SK-N-SH (cell line): Measurements from ENCODE around the gene PBX2. TPM values are rescaled to one million over a fixed set of nuclear protein-coding genes. Genes with fewer than 3 reads are reported as not detected.

ENCODE experiments used
- CTCF ChIA-PET: fragments of 300-600, 350-600 bp; formaldehyde crosslinking; extraction: SDS; loops from one replicate; lab custom pipeline; 2021; lab: Yijun Ruan, JAX
- POLR2A ChIA-PET: fragments of 350-600 bp; sonication (Branson Sonifier 250); formaldehyde crosslinking; extraction: SDS; loops from one replicate; lab custom pipeline; 2020; ENCODE audit warnings: antibody characterized with exemption, inconsistent platforms; lab: Yijun Ruan, JAX
- DNase-seq: peaks from one replicate; pipeline ENCODE4 v3.0.0; 2012
- H2AFZ ChIP-seq: fragments of 200-600 bp; sonication (generic); 2 replicates; pipeline ENCODE4 v1.8.1; 2016; ENCODE audit warnings: antibody characterized with exemption, mild to moderate bottlenecking, low read depth
- H3F3A ChIP-seq: fragments of 200-600 bp; sonication (generic); replicated peaks from 2 replicates; pipeline ENCODE3; 2016; ENCODE audit warnings: antibody characterized with exemption, mild to moderate bottlenecking; ENCODE audit not compliant: insufficient read depth
- H3K27ac ChIP-seq, 2 experiments: fragments of 200-500 bp in 1 of 2; fragments of 200-600 bp in 1 of 2; sonication (Bioruptor generic) in 1 of 2; sonication (generic), shearing (Covaris generic) in 1 of 2; 2 replicates each; pipeline versions ENCODE4 v1.5.1 to v1.6.1; 2014 to 2016; ENCODE audit warnings: low read depth in 2 of 2, inconsistent platforms in 1 of 2, low read length in 1 of 2, mild to moderate bottlenecking in 1 of 2, mixed read lengths in 1 of 2
- H3K27me3 ChIP-seq: fragments of 200-600 bp; sonication (generic), shearing (Covaris generic); 2 replicates; pipeline ENCODE4 v1.6.1; 2016; ENCODE audit warnings: mixed run types; ENCODE audit not compliant: insufficient read depth
- H3K36me3 ChIP-seq, 2 experiments: fragments of 200-500 bp in 1 of 2; fragments of 200-600 bp in 1 of 2; sonication (Bioruptor generic) in 1 of 2; sonication (generic) in 1 of 2; replicated peaks in 1 of 2; 2 replicates each; pipeline versions ENCODE3 to v1.5.1; 2014 to 2016; ENCODE audit warnings: low read length in 1 of 2, mild to moderate bottlenecking in 1 of 2; ENCODE audit not compliant: insufficient read depth in 2 of 2, control insufficient read depth in 1 of 2
- H3K4me1 ChIP-seq, 2 experiments: fragments of 200-500 bp in 1 of 2; fragments of 200-600 bp in 1 of 2; sonication (Bioruptor generic) in 1 of 2; sonication (generic), shearing (Covaris generic) in 1 of 2; 2 replicates each; pipeline versions ENCODE4 v1.5.1 to v1.6.1; 2014 to 2016; ENCODE audit warnings: low read depth in 1 of 2, low read length in 1 of 2, mixed run types in 1 of 2; ENCODE audit not compliant: insufficient read depth in 2 of 2, control insufficient read depth in 1 of 2
- H3K4me2 ChIP-seq: fragments of 200-600 bp; sonication (generic), shearing (Covaris generic); 2 replicates; pipeline ENCODE4 v1.6.1; 2017; ENCODE audit warnings: mixed run types
- H3K4me3 ChIP-seq, 2 experiments: fragments of 200-500 bp in 1 of 2; fragments of 200-600 bp in 1 of 2; sonication (Bioruptor generic) in 1 of 2; sonication (generic), shearing (Covaris generic) in 1 of 2; 2 replicates each; pipeline versions ENCODE4 v1.5.1 to v1.8.1; 2014 to 2016; ENCODE audit warnings: low read depth in 2 of 2, inconsistent platforms in 1 of 2, low read length in 1 of 2, mild to moderate bottlenecking in 1 of 2, mixed read lengths in 1 of 2, moderate library complexity in 1 of 2
- H3K79me2 ChIP-seq: fragments of 200-600 bp; sonication (generic); 2 replicates; pipeline ENCODE4 v1.8.1; 2017; ENCODE audit warnings: mild to moderate bottlenecking; ENCODE audit not compliant: insufficient read depth
- H3K9ac ChIP-seq: fragments of 200-600 bp; sonication (generic); 2 replicates; pipeline ENCODE4 v1.6.1; 2017; ENCODE audit warnings: mixed run types
- H3K9me2 ChIP-seq: fragments of 200-600 bp; sonication (generic); 2 replicates; pipeline ENCODE4 v1.6.1; 2017; ENCODE audit warnings: mixed run types
- H3K9me3 ChIP-seq: fragments of 200-600 bp; sonication (generic); 2 replicates; pipeline ENCODE4 v1.6.1; 2017; ENCODE audit warnings: mixed run types, mild to moderate bottlenecking, moderate library complexity
- H4K20me1 ChIP-seq: fragments of 200-600 bp; sonication (generic); 2 replicates; pipeline ENCODE4 v1.6.1; 2017; ENCODE audit warnings: mild to moderate bottlenecking, mixed run types; ENCODE audit not compliant: insufficient read depth
- FOSL2 ChIP-seq: IDR thresholded peaks from 2 replicates; pipeline ENCODE4 v1.4.0; 2012; ENCODE audit warnings: low read depth, mild to moderate bottlenecking, moderate library complexity, borderline replicate concordance
- FOXM1 ChIP-seq: IDR thresholded peaks from 2 replicates; pipeline ENCODE4 v1.4.0; 2012; ENCODE audit warnings: low read depth, mild to moderate bottlenecking
- GATA2 ChIP-seq: sonication (generic); formaldehyde crosslinking; IDR thresholded peaks from 2 replicates; pipeline ENCODE4 v1.5.0; 2020; ENCODE audit warnings: mild to moderate bottlenecking, missing genetic modification reagents
- JUND ChIP-seq: IDR thresholded peaks from 2 replicates; pipeline ENCODE4 v1.4.0; 2012
- MEF2A ChIP-seq: IDR thresholded peaks from 2 replicates; pipeline ENCODE4 v1.4.0; 2012; ENCODE audit warnings: low read depth, borderline replicate concordance
- MXI1 ChIP-seq: IDR thresholded peaks from 2 replicates; pipeline ENCODE4 v1.6.1; 2012; ENCODE audit warnings: mild to moderate bottlenecking, low read depth, low read length, improper control_type of control experiment
- NFIC ChIP-seq: IDR thresholded peaks from 2 replicates; pipeline ENCODE4 v1.4.0; 2012; ENCODE audit warnings: borderline replicate concordance
- NRF1 ChIP-seq: IDR thresholded peaks from 2 replicates; pipeline ENCODE4 v1.6.1; 2012; ENCODE audit warnings: low read depth, mild to moderate bottlenecking, low read length
- POLR2AphosphoS5 ChIP-seq: IDR thresholded peaks from 2 replicates; pipeline ENCODE4 v1.6.1; 2012; ENCODE audit warnings: low read depth, low read length
- REST ChIP-seq: IDR thresholded peaks from 2 replicates; pipeline ENCODE4 v1.6.1; 2012; ENCODE audit warnings: mild to moderate bottlenecking, low read depth, low read length, moderate library complexity
- RXRA ChIP-seq: IDR thresholded peaks from 2 replicates; pipeline ENCODE4 v1.4.0; 2012; ENCODE audit warnings: low read depth, mild to moderate bottlenecking, borderline replicate concordance
- SMC3 ChIP-seq: IDR thresholded peaks from 2 replicates; pipeline ENCODE4 v1.6.1; 2012; ENCODE audit warnings: low read depth, low read length, improper control_type of control experiment
- USF1 ChIP-seq: IDR thresholded peaks from 2 replicates; pipeline ENCODE4 v1.4.0; 2012; ENCODE audit warnings: low read depth, borderline replicate concordance
- YY1 ChIP-seq: IDR thresholded peaks from 2 replicates; pipeline ENCODE4 v1.4.0; 2012; ENCODE audit warnings: low read depth, mild to moderate bottlenecking
- ZBTB33 ChIP-seq: IDR thresholded peaks from 2 replicates; pipeline ENCODE4 v1.4.0; 2012; ENCODE audit warnings: low read depth, borderline replicate concordance
- WGBS: methylation state at CpG from one replicate; pipeline ENCODE4 v1.1.6; 2017; ENCODE audit warnings: low lambda C conversion rate; 5-methylcytosine and 5-hydroxymethylcytosine counted together
- polyA plus RNA-seq, 3 experiments: library from polyadenylated mRNA; depleted of rRNA; stranded (reverse); fragments of >200 nt; gene quantifications; 2 replicates each; pipeline ENCODE4 v1.2.3, GENCODE V29; 2012
- TF ChIP-seq, protein P1 (sequence below): fragments of 150-350 bp; IDR thresholded peaks from 2 replicates; pipeline ENCODE4 v1.6.1; 2017; ENCODE audit warnings: antibody characterized with exemption, low read length, low read depth, borderline replicate concordance

Gene PBX2
- polyA plus RNA-seq, 1 of the 3 experiments (the other 2 are of a cell fraction): 74.5 TPM

DNA sequence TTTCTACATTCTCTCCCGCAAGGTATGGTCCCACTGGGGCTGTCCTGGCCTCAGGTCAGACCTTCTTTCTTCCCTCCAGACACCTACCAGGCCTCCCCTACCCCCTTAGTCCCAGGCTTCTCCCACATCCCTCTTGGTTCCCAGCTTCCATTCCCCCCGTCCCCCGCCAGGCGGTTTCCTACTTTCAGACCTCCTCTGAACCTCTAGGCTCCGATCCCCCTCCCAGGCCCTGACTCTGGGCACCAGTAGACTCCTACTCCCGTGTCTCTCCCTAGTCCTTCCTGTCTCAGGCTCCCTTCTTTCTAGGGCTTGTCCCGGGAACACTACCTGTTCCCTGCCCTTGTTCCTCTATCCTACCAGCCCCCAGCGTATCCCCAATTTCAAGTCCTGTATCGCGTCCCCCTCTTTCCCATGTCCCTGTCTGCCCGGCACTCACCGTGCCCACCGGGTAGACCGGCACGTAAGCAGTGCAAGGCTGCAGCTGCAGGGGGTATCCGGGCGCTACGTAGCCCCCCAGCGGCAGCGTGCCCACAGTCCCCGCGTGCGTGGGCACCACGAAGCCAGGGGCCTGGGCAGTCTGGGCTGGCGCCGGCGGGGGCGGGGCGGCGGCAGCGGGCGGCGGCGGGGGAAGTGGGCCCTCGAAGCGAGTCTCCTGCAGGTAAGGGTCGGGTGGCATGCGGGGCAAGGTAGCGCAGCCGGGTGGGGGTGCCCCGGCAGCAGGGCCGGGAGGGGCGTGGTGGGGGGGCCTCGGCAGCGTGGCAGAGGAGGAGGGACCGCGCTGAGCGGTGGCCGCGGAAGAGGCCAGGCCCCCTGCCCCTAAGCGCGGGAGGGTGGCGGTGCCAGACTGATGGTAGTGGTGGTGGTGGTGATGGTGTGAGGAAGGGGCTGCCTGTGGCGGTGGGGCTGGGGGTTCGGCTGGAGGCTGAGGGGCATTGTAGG, 39.8 kb downstream of the PBX2 start:
- Histone ChIP-seq H3K9me2 (no peaks in the 10 kb centered on the region), H3F3A (peaks cover 4% of the 10 kb centered on the region), H3K4me1 (peaks cover 13 to 27% of the 10 kb centered on the region in 2 experiments; a peak in 3 of 4 replicates), H3K4me2 (no peak overlapping the region), H3K36me3 (no peaks in the 10 kb centered on the region), H3K27me3 (no peaks in the 10 kb centered on the region), H4K20me1 (no peaks in the 10 kb centered on the region), H3K79me2 (peaks cover 11% of the 10 kb centered on the region), H2AFZ (no peak overlapping the region), H3K9me3 (no peaks in the 10 kb centered on the region), H3K27ac (no peak overlapping the region), H3K9ac (no peak overlapping the region), H3K4me3 (no peak overlapping the region)
- CTCF ChIA-PET: no interaction called here
- no peak for DNase-seq
- POLR2A ChIA-PET: no interaction called here
- 91% methylated on average over 51 of the region's 55 CpGs for WGBS
- TF ChIP-seq, protein P1, sequence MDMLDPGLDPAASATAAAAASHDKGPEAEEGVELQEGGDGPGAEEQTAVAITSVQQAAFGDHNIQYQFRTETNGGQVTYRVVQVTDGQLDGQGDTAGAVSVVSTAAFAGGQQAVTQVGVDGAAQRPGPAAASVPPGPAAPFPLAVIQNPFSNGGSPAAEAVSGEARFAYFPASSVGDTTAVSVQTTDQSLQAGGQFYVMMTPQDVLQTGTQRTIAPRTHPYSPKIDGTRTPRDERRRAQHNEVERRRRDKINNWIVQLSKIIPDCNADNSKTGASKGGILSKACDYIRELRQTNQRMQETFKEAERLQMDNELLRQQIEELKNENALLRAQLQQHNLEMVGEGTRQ: no peak
- TF ChIP-seq YY1: no peak
- no peak for TF ChIP-seq ZBTB33
- TF ChIP-seq USF1: no peak
- no peak for TF ChIP-seq NRF1
- no peak for TF ChIP-seq GATA2 (CRISPR knock-in tag)
- TF ChIP-seq JUND: no peak
- TF ChIP-seq MXI1: no peak
- no peak for TF ChIP-seq SMC3
- TF ChIP-seq MEF2A: no peak
- no peak for TF ChIP-seq FOXM1
- no peak for TF ChIP-seq NFIC
- no peak for TF ChIP-seq POLR2AphosphoS5
- no peak for TF ChIP-seq REST
- no peak for TF ChIP-seq FOSL2
- no peak for TF ChIP-seq RXRA
